HG03520 (cell line): Measurements from ENCODE around the gene SIM1.

Experiments used
- ATAC-seq: cut with Tn5 transposase; IDR thresholded peaks from one replicate; pipeline ENCODE4 v1.9.1; 2021; ENCODE audit warnings: mild to moderate bottlenecking, moderate library complexity; ENCODE audit not compliant: unreplicated experiment

SIM1 gene

GRCh38 chr6:100470422-100471120, 5.8 kb upstream of the SIM1 start:
- ATAC-seq, result no peak

- no peak for ATAC-seq
Measured at GRCh38 chr6:100469101-100469859, 4.6 kb upstream of the SIM1 start.

- ATAC-seq, result no peak
Measured at GRCh38 chr6:100468016-100468622, 3.4 kb upstream of the SIM1 start.

GRCh38 chr6:100467129-100468015, 2.7 kb upstream of the SIM1 start:
- ATAC-seq, result no peak

GRCh38 chr6:100466410-100467128, 1.8 kb upstream of the SIM1 start:
- no peak for ATAC-seq

GRCh38 chr6:100465701-100466409, 1.1 kb upstream of the SIM1 start:
- ATAC-seq, result no peak

GRCh38 chr6:100464162-100464851, 414 bp downstream of the SIM1 start:
- no peak for ATAC-seq

GRCh38 chr6:100463630-100464161, 1.0 kb downstream of the SIM1 start:
- ATAC-seq, result no peak

- ATAC-seq, result no peak
Measured at GRCh38 chr6:100462706-100463629, 1.8 kb downstream of the SIM1 start.

GRCh38 chr6:100461917-100462705, 2.6 kb downstream of the SIM1 start:
- ATAC-seq, result no peak

- no peak for ATAC-seq
Measured at GRCh38 chr6:100461278-100461916, 3.3 kb downstream of the SIM1 start.

GRCh38 chr6:100460650-100461204, 4.0 kb downstream of the SIM1 start:
- no peak for ATAC-seq

- no peak for ATAC-seq
Measured at GRCh38 chr6:100459592-100460184, 5.0 kb downstream of the SIM1 start.

GRCh38 chr6:100458841-100459591, 5.7 kb downstream of the SIM1 start:
- no peak for ATAC-seq

- ATAC-seq, result no peak
Measured at GRCh38 chr6:100457311-100457990, 7.3 kb downstream of the SIM1 start.
